Amniotic epithelial cell (primary cell): ENCODE measurements around the gene CFDP1.

Experiments
- DNase-seq: peaks from one replicate; pipeline ENCODE4 v3.0.0-alpha.2; 2010; ENCODE audit warnings: low read depth

Gene CFDP1

DNA sequence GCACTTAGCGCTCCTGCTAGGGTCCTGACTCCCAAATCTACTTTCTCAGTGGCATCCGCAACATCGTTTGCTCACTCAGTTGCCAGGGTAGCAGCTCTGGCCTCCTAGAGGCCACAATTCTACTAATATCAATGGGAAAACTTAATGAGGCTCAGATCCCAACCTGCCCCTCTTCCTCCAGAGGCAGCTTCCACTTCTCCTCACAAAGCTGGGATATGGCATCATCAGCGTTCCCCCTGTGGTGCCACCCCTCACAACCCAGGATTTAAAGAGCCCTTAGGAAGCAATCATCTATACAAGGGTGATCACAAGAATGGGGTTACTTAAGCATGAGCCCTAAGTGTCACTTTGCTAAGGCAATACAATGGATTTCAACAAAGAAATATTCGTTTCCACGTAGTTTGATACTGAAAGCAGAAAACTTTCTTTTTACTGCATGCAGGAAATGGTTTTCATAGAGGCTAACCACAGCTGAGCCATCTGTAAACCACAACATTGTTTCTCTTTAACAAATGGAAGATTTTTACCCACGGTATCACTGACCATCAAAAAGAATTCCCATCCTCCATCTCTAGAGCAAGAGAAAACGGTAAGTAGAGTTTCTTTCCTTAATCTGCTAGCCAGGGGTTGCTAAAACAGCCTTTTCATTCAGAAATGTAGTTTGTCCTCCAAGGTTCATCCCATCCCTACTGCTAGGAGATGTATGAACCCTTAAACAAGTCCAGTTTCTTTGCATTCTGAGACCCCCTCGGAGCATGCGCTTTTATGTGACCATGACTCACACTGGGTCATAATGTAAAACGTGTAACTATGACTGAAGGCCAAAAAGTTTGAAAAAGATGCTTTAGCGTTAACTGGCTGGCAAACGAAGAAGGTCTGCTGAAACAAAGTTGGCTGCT is 113.5 kb downstream of the CFDP1 start:
- DNase-seq = peak; percentile 94

DNA sequence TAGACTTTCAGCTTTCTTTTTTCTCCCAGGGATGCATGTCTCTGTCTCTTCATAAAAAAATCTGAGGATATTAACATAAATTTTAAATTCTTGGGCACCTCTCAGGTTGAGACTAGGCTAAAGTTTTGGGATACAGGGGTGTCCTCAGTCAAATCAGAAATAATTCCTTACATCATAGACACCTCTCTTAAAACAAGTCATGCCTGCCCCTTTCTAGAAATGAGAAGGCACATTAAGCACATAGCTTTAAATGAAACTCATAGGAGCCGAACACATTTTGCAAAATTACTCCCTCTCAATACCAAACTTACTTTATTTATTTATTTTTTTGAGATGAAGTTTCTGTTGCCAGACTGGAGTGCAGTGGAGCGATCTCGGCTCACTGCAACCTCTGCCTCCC is 114.6 kb downstream of the CFDP1 start:
- no peak for DNase-seq

DNA sequence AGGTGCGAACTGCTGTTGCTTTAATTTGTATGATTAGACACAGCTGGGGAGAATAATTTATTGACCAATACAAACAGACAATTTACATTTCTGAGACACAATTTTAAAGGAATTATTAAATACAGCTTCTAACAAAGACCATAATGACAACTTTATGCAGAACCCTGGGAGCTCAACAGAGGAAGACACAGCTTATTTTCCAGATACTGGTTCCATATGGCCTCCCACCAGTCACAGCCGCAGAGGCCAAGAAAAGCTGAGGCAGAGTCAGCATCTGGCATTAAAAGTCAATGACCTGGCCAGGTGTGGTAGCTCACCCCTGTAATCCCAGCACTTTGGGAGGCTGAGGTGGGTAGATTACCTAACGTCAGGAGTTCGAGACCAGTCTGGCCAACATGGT is 115.8 kb downstream of the CFDP1 start:
- no peak for DNase-seq

GRCh38 chr16:75317101-75317522 is 116.2 kb downstream of the CFDP1 start:
- DNase-seq = peak; percentile 78

GRCh38 chr16:75315539-75316306 is 117.6 kb downstream of the CFDP1 start:
- no peak for DNase-seq

- no peak for DNase-seq
Measured at GRCh38 chr16:75312875-75313274, 120.4 kb downstream of the CFDP1 start.

- peak; percentile 24 for DNase-seq
Measured at GRCh38 chr16:75311383-75311938, 121.8 kb downstream of the CFDP1 start.

DNA sequence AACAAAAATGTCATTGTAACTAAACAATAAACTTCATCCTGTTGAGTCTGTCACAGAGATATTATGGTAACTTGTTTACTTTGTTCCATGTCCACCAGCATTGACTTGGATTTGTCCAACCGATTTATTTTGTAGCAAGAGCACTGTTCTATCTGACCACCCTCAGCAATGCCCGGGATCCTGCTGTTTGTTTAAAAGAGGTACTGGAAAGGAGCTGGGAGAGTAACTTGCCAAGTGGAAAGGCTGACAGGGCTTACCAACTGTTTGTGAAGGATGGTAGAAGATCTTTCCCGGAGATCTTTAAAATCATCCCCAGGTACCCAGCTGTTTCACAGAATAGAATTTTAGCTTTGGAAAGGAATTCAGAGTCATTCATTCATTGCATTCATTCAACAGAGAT is 122.8 kb downstream of the CFDP1 start:
- DNase-seq = no peak

DNA sequence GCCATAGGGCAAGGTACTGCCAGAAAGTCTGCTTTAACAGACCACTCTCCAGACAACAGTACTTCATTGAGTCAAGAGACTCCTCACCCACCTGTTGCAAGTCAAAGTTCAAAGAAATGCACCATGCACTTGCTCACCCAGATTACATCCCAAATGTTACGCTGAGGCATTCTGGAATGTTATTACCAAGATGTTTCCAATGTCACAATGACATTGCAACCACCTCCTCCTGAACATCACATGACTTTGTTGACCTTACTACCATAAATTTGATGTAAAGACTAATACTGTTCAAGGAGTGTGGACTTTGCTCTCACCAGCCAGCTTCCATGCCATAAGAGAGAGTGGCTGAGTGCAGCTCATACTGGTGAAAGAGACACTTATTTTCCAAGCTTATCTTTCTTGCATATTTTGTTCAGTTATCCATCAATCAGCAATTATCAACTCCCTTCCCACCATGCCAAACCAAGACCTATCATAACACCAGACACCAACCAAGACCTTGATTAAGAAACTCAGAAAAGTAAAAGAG is 123.3 kb downstream of the CFDP1 start:
- DNase-seq = peak; percentile 24

GRCh38 chr16:75309156-75309555 is 124.1 kb downstream of the CFDP1 start:
- no peak for DNase-seq

GRCh38 chr16:75308011-75308410 is 125.3 kb downstream of the CFDP1 start:
- no peak for DNase-seq

GRCh38 chr16:75307506-75307905 is 125.8 kb downstream of the CFDP1 start:
- DNase-seq = no peak

- peak; percentile 12 for DNase-seq
Measured at GRCh38 chr16:75306099-75306762, 127.1 kb downstream of the CFDP1 start.

GRCh38 chr16:75305364-75306098 is 127.8 kb downstream of the CFDP1 start:
- peak; percentile 100 for DNase-seq

DNA sequence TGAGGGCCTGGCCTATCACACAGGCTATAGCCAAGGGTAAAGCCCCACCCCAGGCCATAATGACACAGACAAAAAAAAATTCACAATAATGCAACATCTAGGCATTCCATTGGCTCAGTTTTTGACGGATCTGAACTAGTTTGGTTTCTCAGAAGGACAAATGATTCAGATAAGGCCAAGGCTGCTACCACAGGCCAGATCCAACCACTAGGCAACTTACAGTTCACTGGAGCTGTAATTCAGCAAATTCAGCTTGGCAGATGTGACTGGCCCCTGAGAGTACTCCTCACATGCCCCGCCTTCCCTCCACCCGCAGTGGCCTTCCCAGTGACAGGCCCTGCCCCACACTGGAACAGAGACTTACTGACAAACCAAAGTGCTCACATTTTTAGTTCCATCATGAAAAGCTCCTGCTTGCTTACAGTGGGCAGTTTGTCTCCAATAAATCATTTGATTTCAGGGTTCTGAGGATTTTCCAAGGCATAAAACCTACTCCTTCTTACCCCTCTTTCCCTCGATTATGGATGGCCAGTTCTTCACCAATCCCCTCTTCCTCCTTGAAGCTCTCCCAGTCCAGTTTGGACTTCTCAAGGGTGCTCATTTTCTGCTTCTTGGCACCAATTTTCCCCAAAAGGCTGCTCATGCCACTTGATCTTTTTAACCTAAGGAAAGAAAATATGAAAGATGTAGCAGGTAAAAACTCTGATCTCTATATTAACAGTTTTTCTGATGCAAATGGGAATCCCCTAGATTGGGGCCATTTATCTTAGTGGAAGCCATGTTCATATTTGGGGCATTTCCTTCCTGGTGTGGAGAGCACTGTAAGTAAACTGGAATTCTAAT is 128.6 kb downstream of the CFDP1 start:
- DNase-seq = peak; percentile 99

DNA sequence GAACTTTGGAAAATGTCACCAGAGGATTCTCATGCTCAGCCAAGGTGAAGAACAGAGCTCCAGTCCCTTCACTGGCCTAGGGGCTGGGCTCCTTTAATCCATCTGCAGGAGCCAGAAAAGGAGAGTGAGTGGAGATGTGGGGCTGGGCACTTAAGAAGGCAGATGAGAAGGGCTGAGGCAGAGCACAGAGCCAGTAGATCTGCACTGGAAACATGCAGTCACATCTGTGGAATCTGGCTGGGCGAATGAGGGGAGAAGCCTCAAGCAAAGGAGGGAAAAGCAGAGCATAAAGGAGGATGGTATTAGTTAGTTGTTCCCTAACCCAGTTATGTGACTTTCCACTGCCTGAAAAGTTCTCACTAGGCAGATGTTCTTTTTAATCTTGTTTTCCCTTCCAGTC is 131.5 kb downstream of the CFDP1 start:
- DNase-seq = peak; percentile 22

- no peak for DNase-seq
Measured at GRCh38 chr16:75298267-75298666, 135.0 kb downstream of the CFDP1 start.

GRCh38 chr16:75296606-75297005 is 136.7 kb downstream of the CFDP1 start:
- no peak for DNase-seq

DNA sequence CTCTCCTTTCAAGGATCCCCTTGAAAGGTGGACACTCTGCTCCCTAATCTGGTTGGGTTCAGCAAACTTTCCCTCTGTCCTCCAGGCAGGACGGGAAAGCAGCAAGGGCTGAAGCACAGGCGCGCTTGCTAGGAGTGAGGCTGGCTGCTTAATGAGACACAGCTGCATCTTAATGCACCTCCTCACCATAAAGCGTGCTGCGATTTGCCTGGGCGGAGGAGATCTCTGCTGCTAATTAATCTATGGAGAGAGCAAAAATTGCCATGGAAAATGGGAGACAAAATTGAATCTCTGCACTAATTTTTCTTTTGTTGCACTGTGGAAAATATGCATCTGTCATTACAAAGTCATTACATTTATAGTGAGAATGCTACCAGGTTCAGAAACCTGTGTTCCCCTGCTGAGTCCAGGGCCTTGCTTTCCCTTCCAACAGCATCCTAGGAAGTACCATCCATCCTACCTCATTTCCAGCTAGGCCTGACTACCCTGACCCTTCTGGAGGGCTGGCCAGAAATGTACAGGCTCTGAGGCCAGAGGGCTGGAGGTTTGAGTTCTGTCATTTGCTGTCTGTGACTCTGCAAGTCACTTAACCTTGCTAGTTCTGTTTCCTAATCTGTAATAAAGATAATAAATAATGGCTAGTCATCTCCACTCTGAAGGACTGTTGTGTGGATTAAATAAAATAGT is 138.4 kb downstream of the CFDP1 start:
- no peak for DNase-seq

DNA sequence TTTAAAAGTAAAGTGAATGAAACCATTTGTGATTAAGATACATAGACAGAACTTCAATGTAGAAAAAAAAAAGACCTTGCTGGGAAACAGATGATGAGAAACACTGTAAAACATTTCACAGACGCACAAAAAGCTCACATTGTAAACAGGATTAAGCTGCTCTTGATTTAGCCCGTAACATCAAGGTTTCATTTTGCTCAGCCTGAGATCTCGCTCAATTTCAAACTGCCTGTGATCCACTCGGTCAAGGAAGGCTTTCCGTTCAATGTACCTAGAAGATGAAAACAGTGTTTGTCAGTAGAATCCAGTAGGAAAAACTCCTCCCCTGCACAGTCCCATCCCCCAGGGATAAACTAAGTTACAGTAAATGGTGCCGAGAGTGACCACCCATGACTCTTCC is 139.5 kb downstream of the CFDP1 start:
- DNase-seq = peak; percentile 69
